Gastrocnemius medialis (tissue), 4 donors: ENCODE data around the gene STAT6. TPM values are rescaled to one million over a fixed set of nuclear protein-coding genes. Genes with fewer than 3 reads are reported as not detected.

Experiments
- ATAC-seq, 2 donors: fragments of 150-250 bp; one replicate each; pipeline ENCODE4 v1.9.1; 2016
- DNase-seq, 2 donors: peaks; one replicate each; pipeline ENCODE4 v3.0.0-alpha.2; 2019
- H3K27ac ChIP-seq, 4 donors: fragments of 200-600 bp; sonication (generic); 1 replicate in 1 of 4; 2 replicates in 3 of 4; pipeline ENCODE4 v1.5.1; 2016 to 2018; ENCODE audit warnings: mild to moderate bottlenecking in 2 of 4, moderate library complexity in 1 of 4
- H3K27me3 ChIP-seq, 3 donors: fragments of 200-600 bp; sonication (generic) in 2 of 3; 1 replicate in 1 of 3; 2 replicates in 2 of 3; pipeline versions ENCODE4 v1.5.1 to v1.6.0; 2016 to 2019; ENCODE audit warnings: mild to moderate bottlenecking in 1 of 3, moderate library complexity in 1 of 3
- H3K36me3 ChIP-seq, 2 donors: fragments of 200-600 bp; sonication (generic) in 1 of 2; one replicate each; pipeline ENCODE4 v1.5.1; 2017 to 2018
- H3K4me1 ChIP-seq, 2 donors: fragments of 200-600 bp; sonication (generic) in 1 of 2; one replicate each; pipeline ENCODE4 v1.5.1; 2016 to 2017; ENCODE audit warnings: mild to moderate bottlenecking in 2 of 2
- H3K4me3 ChIP-seq, 4 donors: fragments of 200-600 bp; sonication (generic) in 3 of 4; 1 replicate in 1 of 4; 2 replicates in 3 of 4; pipeline ENCODE4 v1.5.1; 2016 to 2019; ENCODE audit warnings: mild to moderate bottlenecking in 2 of 4
- H3K9me3 ChIP-seq, 3 donors: fragments of 200-600 bp; sonication (generic) in 2 of 3; 1 replicate in 1 of 3; 2 replicates in 2 of 3; pipeline ENCODE4 v1.5.1; 2016 to 2019
- POLR2A ChIP-seq, 2 donors: fragments of 450-650 bp; IDR thresholded peaks; one replicate each; pipeline ENCODE4 v1.6.1; 2017; ENCODE audit warnings: antibody characterized with exemption in 2 of 2, mild to moderate bottlenecking in 2 of 2, moderate library complexity in 2 of 2
- in situ Hi-C, 4 donors: fragments of 200-750 bp; cut with MboI; loops; one replicate each; pipeline versions ENCODE4 v1.15.0 to v1.8.0; 2017; ENCODE audit warnings: low sequenced_read_pairs in 4 of 4
- intact Hi-C: fragments of 100-400 bp; cut with DNase I; formaldehyde crosslinking; loops from one replicate; pipeline ENCODE4 v1.15.1; 2023; ENCODE audit warnings: low total_unique reads
- total RNA-seq, 4 donors: library from RNA; depleted of rRNA; stranded (reverse); fragments of >200 nt; gene quantifications; one replicate each; pipeline versions ENCODE4 v1.1.0 to v1.2.3, GENCODE V29; 2016
- TF ChIP-seq, protein P1 (sequence below), 5 experiments: fragments of 450-650 bp in 3 of 5; fragments of 200-600 bp in 2 of 5; sonication (generic) in 2 of 5; IDR thresholded peaks in 4 of 5; conservative IDR thresholded peaks in 1 of 5; 1 replicate in 4 of 5; 2 replicates in 1 of 5; pipeline ENCODE4 v1.5.1; 2016 to 2019; ENCODE audit warnings: antibody characterized with exemption in 5 of 5, mild to moderate bottlenecking in 3 of 5, moderate library complexity in 3 of 5

STAT6 gene
- total RNA-seq, 4 donors from 2014 or later, result 12.5 to 17.4 (median 14.4) TPM

DNA sequence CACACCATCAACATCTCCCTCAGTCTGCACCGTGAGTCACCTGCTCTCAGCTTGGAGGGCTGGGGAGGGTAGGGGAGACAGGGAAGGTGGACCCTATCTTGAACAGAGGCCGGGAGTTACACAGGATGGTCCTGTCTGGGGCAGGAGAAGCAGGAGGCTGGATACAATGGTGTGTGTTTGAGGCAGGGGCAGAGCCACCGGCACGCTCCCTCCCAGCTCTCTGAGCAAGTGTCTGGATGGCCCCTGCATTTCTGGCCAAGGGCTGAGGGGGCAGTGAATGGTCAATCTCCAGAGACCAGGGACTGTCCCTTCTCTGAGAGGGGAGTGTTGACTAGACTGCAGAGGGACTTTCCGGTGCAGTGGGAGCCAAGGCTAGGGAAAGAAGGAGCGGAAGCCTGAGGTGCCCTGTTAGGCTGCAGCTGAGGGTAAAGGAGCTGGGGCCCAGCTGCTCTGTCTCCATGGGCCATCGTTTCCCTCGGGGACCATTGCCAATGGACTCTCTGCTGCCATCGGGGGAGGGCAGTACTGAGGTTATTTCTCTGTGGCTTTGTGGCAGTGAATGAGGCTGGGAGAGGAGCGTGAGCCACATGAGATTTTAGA is 34.4 kb upstream of the STAT6 start:
- H3K27ac ChIP-seq, result peak overlapping the region in 3 of 4 donors; percentile 52 to 55 (median 54)
- ATAC-seq (no peak), DNase-seq (no peak)
- H3K9me3 ChIP-seq, result no peaks in the 10 kb centered on the region
- peaks cover 12 to 17% of the 10 kb centered on the region in 2 donors for H3K4me1 ChIP-seq
- H3K4me3 ChIP-seq, result no peak overlapping the region
- H3K27me3 ChIP-seq, result no peaks in the 10 kb centered on the region
- in situ Hi-C loops, result no loop called here
- no peak for TF ChIP-seq POLR2A (IDR thresholded peaks at IDR 0.05)
- TF ChIP-seq, protein P1, sequence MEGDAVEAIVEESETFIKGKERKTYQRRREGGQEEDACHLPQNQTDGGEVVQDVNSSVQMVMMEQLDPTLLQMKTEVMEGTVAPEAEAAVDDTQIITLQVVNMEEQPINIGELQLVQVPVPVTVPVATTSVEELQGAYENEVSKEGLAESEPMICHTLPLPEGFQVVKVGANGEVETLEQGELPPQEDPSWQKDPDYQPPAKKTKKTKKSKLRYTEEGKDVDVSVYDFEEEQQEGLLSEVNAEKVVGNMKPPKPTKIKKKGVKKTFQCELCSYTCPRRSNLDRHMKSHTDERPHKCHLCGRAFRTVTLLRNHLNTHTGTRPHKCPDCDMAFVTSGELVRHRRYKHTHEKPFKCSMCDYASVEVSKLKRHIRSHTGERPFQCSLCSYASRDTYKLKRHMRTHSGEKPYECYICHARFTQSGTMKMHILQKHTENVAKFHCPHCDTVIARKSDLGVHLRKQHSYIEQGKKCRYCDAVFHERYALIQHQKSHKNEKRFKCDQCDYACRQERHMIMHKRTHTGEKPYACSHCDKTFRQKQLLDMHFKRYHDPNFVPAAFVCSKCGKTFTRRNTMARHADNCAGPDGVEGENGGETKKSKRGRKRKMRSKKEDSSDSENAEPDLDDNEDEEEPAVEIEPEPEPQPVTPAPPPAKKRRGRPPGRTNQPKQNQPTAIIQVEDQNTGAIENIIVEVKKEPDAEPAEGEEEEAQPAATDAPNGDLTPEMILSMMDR (IDR thresholded peaks at IDR 0.05 in 4 of 5, conservative IDR thresholded peaks at IDR 0.05 in 1 of 5), result no peak
- no peaks in the 10 kb centered on the region for H3K36me3 ChIP-seq
- intact Hi-C loops, result no loop called here

DNA sequence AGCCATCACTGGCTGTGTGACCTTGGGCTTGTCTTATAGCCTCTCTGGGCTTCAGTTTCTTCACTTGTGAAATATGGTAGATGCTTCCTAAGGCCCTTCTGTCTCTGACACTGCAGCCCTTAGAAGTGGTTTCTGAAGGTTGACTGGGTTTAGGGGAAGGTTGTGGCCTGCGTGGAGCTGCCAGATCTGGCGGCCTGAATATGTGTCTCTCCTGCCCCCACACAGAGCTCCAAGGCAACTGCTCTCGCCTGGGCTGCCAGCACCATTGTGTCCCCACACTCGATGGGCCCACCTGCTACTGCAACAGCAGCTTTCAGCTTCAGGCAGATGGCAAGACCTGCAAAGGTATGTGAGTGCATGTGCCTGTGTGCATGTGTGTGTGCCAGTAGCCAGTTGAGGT is 32.3 kb upstream of the STAT6 start:
- H3K36me3 ChIP-seq, result no peaks in the 10 kb centered on the region
- DNase-seq (no peak), ATAC-seq (no peak)
- H3K27ac ChIP-seq, result peak overlapping the region in 3 of 4 donors; percentile 9 to 64 (median 57)
- TF ChIP-seq POLR2A (IDR thresholded peaks at IDR 0.05), result no peak
- H3K4me1 ChIP-seq, result peaks cover 9 to 19% of the 10 kb centered on the region in 2 donors
- intact Hi-C loops, result no loop called here
- H3K4me3 ChIP-seq, result no peak overlapping the region
- H3K27me3 ChIP-seq, result no peaks in the 10 kb centered on the region
- H3K9me3 ChIP-seq, result no peaks in the 10 kb centered on the region
- in situ Hi-C loops, result no loop called here

DNA sequence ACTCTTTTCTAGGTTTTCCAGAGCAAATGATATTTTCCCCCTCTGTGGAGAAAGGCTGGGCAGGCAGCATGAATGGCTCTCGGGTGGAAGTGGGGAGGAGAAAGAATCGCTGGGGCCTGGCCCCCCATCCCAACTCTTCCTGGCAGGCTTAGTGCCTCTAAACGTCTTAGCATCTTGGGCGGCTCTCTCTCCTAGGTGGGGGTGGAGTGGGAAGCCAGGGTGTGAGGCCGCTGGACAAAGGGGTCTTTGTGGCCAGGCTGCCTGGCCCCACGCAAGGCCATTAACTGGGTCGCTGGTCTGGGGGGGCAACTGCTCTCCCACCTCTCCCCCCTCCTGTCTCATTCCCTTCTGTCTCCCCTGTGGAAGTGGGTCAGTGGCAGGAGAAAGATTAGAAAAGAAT is 31.6 kb upstream of the STAT6 start:
- no peak overlapping the region for H3K4me3 ChIP-seq
- intact Hi-C loops, result no loop called here
- H3K36me3 ChIP-seq, result no peaks in the 10 kb centered on the region
- no peaks in the 10 kb centered on the region for H3K27me3 ChIP-seq
- no peaks in the 10 kb centered on the region for H3K9me3 ChIP-seq
- H3K4me1 ChIP-seq, result peaks cover 5 to 23% of the 10 kb centered on the region in 2 donors
- TF ChIP-seq POLR2A (IDR thresholded peaks at IDR 0.05), result no peak
- in situ Hi-C loops, result no loop called here
- ATAC-seq (no peak), DNase-seq (no peak)
- H3K27ac ChIP-seq, result peak overlapping the region; percentile 9 to 64 (median 56)

DNA sequence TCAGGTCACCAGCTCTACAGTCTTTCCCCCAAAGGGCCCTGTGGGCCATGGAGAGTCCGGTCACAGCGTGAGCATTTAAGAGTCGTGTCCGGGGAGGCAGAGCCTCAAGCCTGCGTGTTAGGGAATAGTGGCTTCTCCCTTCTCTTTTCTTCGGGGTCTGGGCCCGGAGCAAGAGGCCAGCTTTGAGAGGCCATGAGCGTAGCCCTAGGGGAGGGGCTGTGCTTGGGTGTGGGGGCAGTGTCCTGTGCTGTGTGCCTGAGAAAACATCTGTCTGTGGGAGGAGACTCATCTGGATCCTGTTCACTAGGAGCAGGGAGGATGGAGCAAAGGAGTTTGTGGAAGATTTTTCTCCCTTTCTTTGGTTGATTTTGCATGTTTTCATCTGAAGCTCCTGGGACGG is 31.0 kb upstream of the STAT6 start:
- TF ChIP-seq, protein P1 (IDR thresholded peaks at IDR 0.05 in 4 of 5, conservative IDR thresholded peaks at IDR 0.05 in 1 of 5), result no peak
- TF ChIP-seq POLR2A (IDR thresholded peaks at IDR 0.05), result no peak
- H3K27ac ChIP-seq, result peak overlapping the region; percentile 53 to 64 (median 56)
- no peaks in the 10 kb centered on the region for H3K9me3 ChIP-seq
- ATAC-seq (no peak), DNase-seq (no peak)
- H3K27me3 ChIP-seq, result no peaks in the 10 kb centered on the region
- intact Hi-C loops (no loop called here), in situ Hi-C loops (no loop called here)
- peaks cover 0 to 23% of the 10 kb centered on the region in 2 donors for H3K4me1 ChIP-seq
- no peaks in the 10 kb centered on the region for H3K36me3 ChIP-seq
- H3K4me3 ChIP-seq, result no peak overlapping the region

DNA sequence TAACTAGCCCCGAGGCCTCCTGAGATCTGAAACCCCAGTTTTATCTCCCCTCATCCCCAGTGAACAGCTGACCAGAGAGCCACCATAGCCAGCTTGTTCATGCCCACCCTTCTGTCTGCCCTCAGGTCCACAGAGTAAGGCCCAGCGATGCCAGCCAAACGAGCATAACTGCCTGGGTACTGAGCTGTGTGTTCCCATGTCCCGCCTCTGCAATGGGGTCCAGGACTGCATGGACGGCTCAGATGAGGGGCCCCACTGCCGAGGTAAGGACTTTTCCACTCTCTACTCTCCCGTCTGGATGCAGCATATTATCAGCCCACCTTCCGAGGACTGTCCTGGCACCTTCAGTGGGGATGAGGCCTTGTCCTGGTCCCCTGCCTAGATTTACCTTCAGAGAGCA is 30.1 kb upstream of the STAT6 start:
- in situ Hi-C loops (no loop called here), intact Hi-C loops (no loop called here)
- peak in 1 of 2 donors; percentile 6 for DNase-seq
- Histone ChIP-seq H3K27me3 (no peaks in the 10 kb centered on the region), H3K27ac (peak overlapping the region; percentile 53 to 64 (median 56)), H3K9me3 (no peaks in the 10 kb centered on the region), H3K4me1 (peaks cover 3 to 27% of the 10 kb centered on the region in 2 donors), H3K36me3 (no peaks in the 10 kb centered on the region), H3K4me3 (no peak overlapping the region)
- ATAC-seq, result no peak
- TF ChIP-seq POLR2A (IDR thresholded peaks at IDR 0.05), result no peak
- TF ChIP-seq, protein P1 (IDR thresholded peaks at IDR 0.05 in 4 of 5, conservative IDR thresholded peaks at IDR 0.05 in 1 of 5), result no peak
